ENCODE measurements around the gene TIGD6.
"Not testable (repeated sequence)": the region's sequence is repeated elsewhere in the genome, so short reads cannot be mapped to it uniquely, and the experiment has no call there.

Gene TIGD6

DNA sequence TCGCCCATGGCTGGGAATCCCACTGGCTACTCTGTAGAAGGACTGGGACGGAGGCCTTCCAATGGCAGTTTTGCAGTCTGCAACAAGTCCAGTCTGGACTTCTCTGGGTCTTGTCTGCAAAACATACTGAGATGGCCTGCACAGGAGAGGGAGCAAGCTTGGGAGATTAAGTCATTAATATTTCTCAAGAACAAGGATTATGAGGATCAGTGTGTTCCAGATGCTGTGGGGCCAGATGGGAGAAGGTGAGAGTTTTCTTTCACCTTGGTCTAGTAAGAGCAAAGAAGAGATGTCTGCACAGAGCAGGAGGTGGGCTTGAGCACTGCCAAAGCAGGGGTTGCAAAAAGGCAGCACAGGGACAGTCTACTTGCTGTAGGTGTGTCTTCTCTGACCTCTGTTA is 55.8 kb downstream of the TIGD6 start, which contains the start of gene PDE6A:
Gene PDE6A (minus strand): TSS at position 128 of the 400 bp plus-strand sequence. CDS start 120 bp downstream, at position 8.
- TF ChIP-seq ZNF24 (tag by site-specific recombination; IDR thresholded peaks at IDR 0.05) (no peak), ZSCAN4 (tag by site-specific recombination; IDR thresholded peaks at IDR 0.05) (no peak), ZNF580 (tag by site-specific recombination; IDR thresholded peaks at IDR 0.05) (no peak), ZNF626 (tag by site-specific recombination; IDR thresholded peaks at IDR 0.05) (no peak), ZNF19 (tag by site-specific recombination; IDR thresholded peaks at IDR 0.05; ENCODE audit: low read depth) (no peak), TSHZ1 (tag by site-specific recombination; IDR thresholded peaks at IDR 0.05; ENCODE audit: borderline replicate concordance) (no peak), PRDM4 (tag by site-specific recombination; IDR thresholded peaks at IDR 0.05) (no peak), ZNF274 (IDR thresholded peaks at IDR 0.05; ENCODE audit: low read length) (no peak), ZNF274 (tag by site-specific recombination; IDR thresholded peaks at IDR 0.05; ENCODE audit: borderline replicate concordance) (no peak), ZNF302 (tag by site-specific recombination; IDR thresholded peaks at IDR 0.05; ENCODE audit: low read depth) (no peak), ZNF239 (tag by site-specific recombination; IDR thresholded peaks at IDR 0.05) (no peak), ZNF433 (tag by site-specific recombination; IDR thresholded peaks at IDR 0.05; ENCODE audit: low read depth) (no peak), ZNF48 (tag by site-specific recombination; IDR thresholded peaks at IDR 0.05) (no peak), ZNF132 (tag by site-specific recombination; IDR thresholded peaks at IDR 0.05; ENCODE audit: borderline replicate concordance) (no peak), TRIM28 (IDR thresholded peaks at IDR 0.05; ENCODE audit: borderline replicate concordance, low read length) (no peak), GFI1B (tag by site-specific recombination; IDR thresholded peaks at IDR 0.05) (no peak), ZNF350 (tag by site-specific recombination; IDR thresholded peaks at IDR 0.05) (no peak)
- TF ChIP-seq, protein P1, sequence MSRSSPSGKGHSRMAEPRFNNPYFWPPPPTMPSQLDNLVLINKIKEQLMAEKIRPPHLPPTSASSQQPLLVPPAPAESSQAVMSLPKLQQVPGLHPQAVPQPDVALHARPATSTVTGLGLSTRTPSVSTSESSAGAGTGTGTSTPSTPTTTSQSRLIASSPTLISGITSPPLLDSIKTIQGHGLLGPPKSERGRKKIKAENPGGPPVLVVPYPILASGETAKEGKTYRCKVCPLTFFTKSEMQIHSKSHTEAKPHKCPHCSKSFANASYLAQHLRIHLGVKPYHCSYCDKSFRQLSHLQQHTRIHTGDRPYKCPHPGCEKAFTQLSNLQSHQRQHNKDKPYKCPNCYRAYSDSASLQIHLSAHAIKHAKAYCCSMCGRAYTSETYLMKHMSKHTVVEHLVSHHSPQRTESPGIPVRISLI (tag by site-specific recombination; IDR thresholded peaks at IDR 0.05) = no peak
- ChIA-PET POLR2A (no interaction called here), CTCF (interaction anchor here (0.6 to 1.1 kb wide), 3 partner anchors 13 to 92 kb away, joined by 3 to 5 read pairs (median 3); no protein-coding TSS in a partner anchor)
- Histone ChIP-seq H3K4me1 (ENCODE audit: control insufficient read depth, insufficient read depth, low read length) (no peaks in the 10 kb centered on the region), H3K36me3 (ENCODE audit: control insufficient read depth in 2 of 2, insufficient read depth in 1 of 2, low read length in 2 of 2) (no peaks in the 10 kb centered on the region), H3K9me3 (ENCODE audit: control insufficient read depth, insufficient read depth, low read depth, low read length) (no peaks in the 10 kb centered on the region), H3K4me3 (ENCODE audit: low read depth, low read length) (no peak within 1 kb of the TSS), H3K27ac (ENCODE audit: extremely low read depth, low read depth, low read length) (no peak within 1 kb of the TSS)

- H3K9me3 ChIP-seq (ENCODE audit: control insufficient read depth, insufficient read depth, low read depth, low read length); H3K36me3 ChIP-seq (ENCODE audit: control insufficient read depth in 2 of 2, insufficient read depth in 1 of 2, low read length in 2 of 2); H3K4me1 ChIP-seq (ENCODE audit: control insufficient read depth, insufficient read depth, low read length); CTCF ChIA-PET; H3K27ac ChIP-seq (ENCODE audit: extremely low read depth, low read depth, low read length); H3K4me3 ChIP-seq (ENCODE audit: low read depth, low read length); POLR2A ChIA-PET: not testable (repeated sequence)
Measured at GRCh38 chr5:149943177-149943949, 57.1 kb downstream of the TIGD6 start.
